ENCODE measurements around the gene PIH1D1. TPM values are rescaled to one million over a fixed set of nuclear protein-coding genes. Genes with fewer than 3 reads are reported as not detected.

The PIH1D1 gene
- polyA plus RNA-seq, 1 donor from 2014 or later: 145 TPM

DNA sequence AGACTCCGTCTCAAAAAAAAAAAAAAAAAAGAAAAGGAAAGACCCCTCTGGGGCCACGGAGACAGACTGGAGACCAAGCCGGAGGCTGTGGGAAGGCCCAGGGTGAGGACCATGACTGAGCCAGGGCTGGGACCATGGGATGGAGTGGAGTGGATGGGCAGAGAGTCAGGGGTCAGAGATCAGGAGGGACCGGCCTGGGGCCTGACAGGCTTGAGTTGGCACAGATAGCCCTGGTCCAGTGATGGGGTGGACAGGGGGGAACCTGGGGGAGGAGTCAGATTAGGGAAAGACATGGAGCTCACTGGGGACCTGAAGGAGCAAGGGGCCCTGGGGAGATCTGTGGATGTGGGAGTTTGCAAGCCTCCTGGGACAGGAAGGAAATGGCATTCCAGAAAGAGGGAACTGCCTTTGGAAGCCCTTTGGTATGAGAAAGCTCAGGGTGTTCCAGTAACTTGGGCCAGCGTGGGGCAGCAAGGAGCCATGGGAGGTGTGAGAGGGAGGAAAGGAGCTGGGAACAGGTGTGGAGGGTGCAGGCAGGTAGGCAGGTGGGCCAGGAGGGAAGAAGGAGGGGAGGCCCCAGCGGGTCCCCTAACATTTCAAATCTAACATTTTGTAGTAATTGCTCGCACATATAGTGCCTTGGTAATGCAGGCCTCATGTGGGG is 29.5 kb upstream of the PIH1D1 start:
- TF ChIP-seq EZH2 (IDR thresholded peaks at IDR 0.05; ENCODE audit: borderline replicate concordance, insufficient read depth, low read length, poor library complexity, severe bottlenecking) (no peak), SMC3 (conservative IDR thresholded peaks at IDR 0.05; ENCODE audit: poor library complexity) (no peak), POLR2AphosphoS5 (IDR thresholded peaks at IDR 0.05) (no peak), MXI1 (conservative IDR thresholded peaks at IDR 0.05; ENCODE audit: poor library complexity, severe bottlenecking) (no peak), EP300 (conservative IDR thresholded peaks at IDR 0.05; ENCODE audit: poor library complexity, severe bottlenecking) (no peak), RAD21 (conservative IDR thresholded peaks at IDR 0.05) (no peak), TAF1 (IDR thresholded peaks at IDR 0.05; ENCODE audit: low read depth) (no peak)
- TF ChIP-seq, protein P1, sequence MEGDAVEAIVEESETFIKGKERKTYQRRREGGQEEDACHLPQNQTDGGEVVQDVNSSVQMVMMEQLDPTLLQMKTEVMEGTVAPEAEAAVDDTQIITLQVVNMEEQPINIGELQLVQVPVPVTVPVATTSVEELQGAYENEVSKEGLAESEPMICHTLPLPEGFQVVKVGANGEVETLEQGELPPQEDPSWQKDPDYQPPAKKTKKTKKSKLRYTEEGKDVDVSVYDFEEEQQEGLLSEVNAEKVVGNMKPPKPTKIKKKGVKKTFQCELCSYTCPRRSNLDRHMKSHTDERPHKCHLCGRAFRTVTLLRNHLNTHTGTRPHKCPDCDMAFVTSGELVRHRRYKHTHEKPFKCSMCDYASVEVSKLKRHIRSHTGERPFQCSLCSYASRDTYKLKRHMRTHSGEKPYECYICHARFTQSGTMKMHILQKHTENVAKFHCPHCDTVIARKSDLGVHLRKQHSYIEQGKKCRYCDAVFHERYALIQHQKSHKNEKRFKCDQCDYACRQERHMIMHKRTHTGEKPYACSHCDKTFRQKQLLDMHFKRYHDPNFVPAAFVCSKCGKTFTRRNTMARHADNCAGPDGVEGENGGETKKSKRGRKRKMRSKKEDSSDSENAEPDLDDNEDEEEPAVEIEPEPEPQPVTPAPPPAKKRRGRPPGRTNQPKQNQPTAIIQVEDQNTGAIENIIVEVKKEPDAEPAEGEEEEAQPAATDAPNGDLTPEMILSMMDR (IDR thresholded peaks at IDR 0.05; ENCODE audit: poor library complexity, severe bottlenecking): no peak
- TF ChIP-seq, protein P2, sequence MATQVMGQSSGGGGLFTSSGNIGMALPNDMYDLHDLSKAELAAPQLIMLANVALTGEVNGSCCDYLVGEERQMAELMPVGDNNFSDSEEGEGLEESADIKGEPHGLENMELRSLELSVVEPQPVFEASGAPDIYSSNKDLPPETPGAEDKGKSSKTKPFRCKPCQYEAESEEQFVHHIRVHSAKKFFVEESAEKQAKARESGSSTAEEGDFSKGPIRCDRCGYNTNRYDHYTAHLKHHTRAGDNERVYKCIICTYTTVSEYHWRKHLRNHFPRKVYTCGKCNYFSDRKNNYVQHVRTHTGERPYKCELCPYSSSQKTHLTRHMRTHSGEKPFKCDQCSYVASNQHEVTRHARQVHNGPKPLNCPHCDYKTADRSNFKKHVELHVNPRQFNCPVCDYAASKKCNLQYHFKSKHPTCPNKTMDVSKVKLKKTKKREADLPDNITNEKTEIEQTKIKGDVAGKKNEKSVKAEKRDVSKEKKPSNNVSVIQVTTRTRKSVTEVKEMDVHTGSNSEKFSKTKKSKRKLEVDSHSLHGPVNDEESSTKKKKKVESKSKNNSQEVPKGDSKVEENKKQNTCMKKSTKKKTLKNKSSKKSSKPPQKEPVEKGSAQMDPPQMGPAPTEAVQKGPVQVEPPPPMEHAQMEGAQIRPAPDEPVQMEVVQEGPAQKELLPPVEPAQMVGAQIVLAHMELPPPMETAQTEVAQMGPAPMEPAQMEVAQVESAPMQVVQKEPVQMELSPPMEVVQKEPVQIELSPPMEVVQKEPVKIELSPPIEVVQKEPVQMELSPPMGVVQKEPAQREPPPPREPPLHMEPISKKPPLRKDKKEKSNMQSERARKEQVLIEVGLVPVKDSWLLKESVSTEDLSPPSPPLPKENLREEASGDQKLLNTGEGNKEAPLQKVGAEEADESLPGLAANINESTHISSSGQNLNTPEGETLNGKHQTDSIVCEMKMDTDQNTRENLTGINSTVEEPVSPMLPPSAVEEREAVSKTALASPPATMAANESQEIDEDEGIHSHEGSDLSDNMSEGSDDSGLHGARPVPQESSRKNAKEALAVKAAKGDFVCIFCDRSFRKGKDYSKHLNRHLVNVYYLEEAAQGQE (IDR thresholded peaks at IDR 0.05; ENCODE audit: borderline replicate concordance): no peak
- H3K9me3 ChIP-seq (ENCODE audit: low read length): no peaks in the 10 kb centered on the region
- no peak overlapping the region for H3K4me2 ChIP-seq (ENCODE audit: low read length)
- no peak overlapping the region for H2AFZ ChIP-seq (ENCODE audit: low read depth, low read length)
- H3K27ac ChIP-seq (ENCODE audit: low read length): no peak overlapping the region
- no peaks in the 10 kb centered on the region for H3K36me3 ChIP-seq (ENCODE audit: insufficient read depth, low read length)
- no peaks in the 10 kb centered on the region for H3K79me2 ChIP-seq (replicated peaks; ENCODE audit: insufficient read depth, low read length)
- H3K4me3 ChIP-seq (ENCODE audit: low read length): no peak overlapping the region
- H3K27me3 ChIP-seq (ENCODE audit: insufficient read depth, low read depth, low read length): no peaks in the 10 kb centered on the region
- H3K9ac ChIP-seq (ENCODE audit: low read length): no peak overlapping the region
- no peaks in the 10 kb centered on the region for H4K20me1 ChIP-seq (ENCODE audit: insufficient read depth)
- no peaks in the 10 kb centered on the region for H3K9me2 ChIP-seq (ENCODE audit: insufficient read depth, low read length)
- no peaks in the 10 kb centered on the region for H3F3A ChIP-seq (ENCODE audit: insufficient read depth, low read length, poor library complexity, severe bottlenecking)

DNA sequence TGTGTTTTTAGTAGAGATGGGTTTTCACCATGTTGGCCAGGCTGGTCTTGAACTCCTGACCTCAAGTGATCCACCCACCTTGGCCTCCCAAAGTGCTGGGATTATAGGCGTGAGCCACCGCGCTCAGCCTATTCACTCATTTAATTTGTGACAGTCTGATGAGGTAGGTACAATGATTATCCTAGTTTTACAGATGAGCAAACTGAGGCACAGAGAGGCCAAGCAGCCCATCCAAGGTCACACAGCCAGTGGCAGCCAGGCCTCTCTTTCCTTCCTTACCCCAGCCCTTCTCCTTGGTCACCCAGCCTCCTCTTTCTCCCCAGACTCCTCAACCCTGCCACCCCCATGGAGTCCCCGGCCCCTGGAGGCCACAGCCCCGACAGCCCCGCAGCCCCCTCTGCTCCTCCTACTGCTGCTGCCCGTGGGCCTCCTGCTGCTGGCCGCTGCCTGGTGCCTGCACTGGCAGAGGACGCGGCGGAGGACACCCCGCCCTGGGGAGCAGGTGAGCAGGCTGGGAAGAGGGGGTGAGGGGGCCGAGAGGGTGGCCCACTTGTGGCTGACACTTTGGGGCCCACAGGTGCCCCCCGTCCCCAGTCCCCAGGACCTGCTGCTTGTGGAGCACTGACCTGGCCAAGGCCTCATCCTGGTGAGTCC is 28.5 kb upstream of the PIH1D1 start:
- H3K9me2 ChIP-seq (ENCODE audit: insufficient read depth, low read length): no peaks in the 10 kb centered on the region
- TF ChIP-seq, protein P1 (IDR thresholded peaks at IDR 0.05; ENCODE audit: poor library complexity, severe bottlenecking): no peak
- TF ChIP-seq TAF1 (IDR thresholded peaks at IDR 0.05; ENCODE audit: low read depth) (no peak), SMC3 (conservative IDR thresholded peaks at IDR 0.05; ENCODE audit: poor library complexity) (no peak), RAD21 (conservative IDR thresholded peaks at IDR 0.05) (no peak), EP300 (conservative IDR thresholded peaks at IDR 0.05; ENCODE audit: poor library complexity, severe bottlenecking) (no peak), EZH2 (IDR thresholded peaks at IDR 0.05; ENCODE audit: borderline replicate concordance, insufficient read depth, low read length, poor library complexity, severe bottlenecking) (no peak), MXI1 (conservative IDR thresholded peaks at IDR 0.05; ENCODE audit: poor library complexity, severe bottlenecking) (no peak), POLR2AphosphoS5 (IDR thresholded peaks at IDR 0.05) (no peak)
- TF ChIP-seq, protein P2 (IDR thresholded peaks at IDR 0.05; ENCODE audit: borderline replicate concordance): no peak
- H3K4me2 ChIP-seq (ENCODE audit: low read length): no peak overlapping the region
- no peaks in the 10 kb centered on the region for H3K36me3 ChIP-seq (ENCODE audit: insufficient read depth, low read length)
- H3F3A ChIP-seq (ENCODE audit: insufficient read depth, low read length, poor library complexity, severe bottlenecking): no peaks in the 10 kb centered on the region
- H4K20me1 ChIP-seq (ENCODE audit: insufficient read depth): no peaks in the 10 kb centered on the region
- H2AFZ ChIP-seq (ENCODE audit: low read depth, low read length): no peak overlapping the region
- H3K9me3 ChIP-seq (ENCODE audit: low read length): no peaks in the 10 kb centered on the region
- H3K9ac ChIP-seq (ENCODE audit: low read length): no peak overlapping the region
- H3K4me3 ChIP-seq (ENCODE audit: low read length): no peak overlapping the region
- H3K27me3 ChIP-seq (ENCODE audit: insufficient read depth, low read depth, low read length): peaks cover 3% of the 10 kb centered on the region
- no peak overlapping the region for H3K27ac ChIP-seq (ENCODE audit: low read length)
- H3K79me2 ChIP-seq (replicated peaks; ENCODE audit: insufficient read depth, low read length): no peaks in the 10 kb centered on the region
